Left lobe of liver (tissue), 2 donors: Measurements from ENCODE around the gene TMEM218. TPM values are rescaled to one million over a fixed set of nuclear protein-coding genes. Genes with fewer than 3 reads are reported as not detected.

ENCODE experiments used
- ATAC-seq: fragments of 200-7000 bp; cut with Tn5 transposase; one replicate; pipeline ENCODE4 v1.9.1; 2020; ENCODE audit warnings: mild to moderate bottlenecking, moderate library complexity
- DNase-seq: peaks from one replicate; pipeline ENCODE4 v3.0.0-alpha.2; 2020; ENCODE audit warnings: low spot score
- total RNA-seq: library from RNA; stranded (reverse); gene quantifications from one replicate; pipeline ENCODE4 v1.2.1, GENCODE V29; 2021
- donor health status: DM: no; HTN: no; CAD: no; lungs with moderate emphysema.
- donor health status: DM: no; HTN: yes; CAD: no.

TMEM218 gene
- total RNA-seq, 1 donor from 2014 or later, result 9.3 TPM

GRCh38 chr11:125132071-125132470 lies 20.6 kb upstream of the TMEM218 start:
- ATAC-seq, result no peak
- no peak for DNase-seq

GRCh38 chr11:125129316-125129993 lies 18.0 kb upstream of the TMEM218 start:
- no peak for ATAC-seq

GRCh38 chr11:125128450-125128849 lies 17.0 kb upstream of the TMEM218 start:
- DNase-seq, result no peak
- no peak for ATAC-seq

More at GRCh38 chr11:125129316-125129993, 18.0 kb upstream of the TMEM218 start:
- DNase-seq, result no peak

- DNase-seq (no peak), ATAC-seq (no peak)
Measured at GRCh38 chr11:125124618-125124992, 13.2 kb upstream of the TMEM218 start.

GRCh38 chr11:125123947-125124617 lies 12.7 kb upstream of the TMEM218 start:
- peak; percentile 66 for DNase-seq
- peak; percentile 92 for ATAC-seq

GRCh38 chr11:125123194-125123946 lies 11.9 kb upstream of the TMEM218 start:
- DNase-seq (peak; percentile 75), ATAC-seq (peak; percentile 87)

- no peak for ATAC-seq
- DNase-seq, result no peak
Measured at GRCh38 chr11:125117429-125117828, 6.0 kb upstream of the TMEM218 start.

- ATAC-seq, result no peak
- DNase-seq, result no peak
Measured at GRCh38 chr11:125114518-125114917, 3.1 kb upstream of the TMEM218 start.

GRCh38 chr11:125112208-125112604 lies 780 bp upstream of the TMEM218 start:
- no peak for DNase-seq
- ATAC-seq, result no peak

- DNase-seq, result no peak
- ATAC-seq, result peak; percentile 5
Measured at GRCh38 chr11:125111001-125111342, 454 bp downstream of the TMEM218 start.

- DNase-seq (no peak), ATAC-seq (no peak)
Measured at GRCh38 chr11:125110506-125110905, 920 bp downstream of the TMEM218 start.

GRCh38 chr11:125108469-125108868 lies 3.0 kb downstream of the TMEM218 start:
- no peak for DNase-seq
- ATAC-seq, result no peak

- no peak for ATAC-seq
- no peak for DNase-seq
Measured at GRCh38 chr11:125105926-125106325, 5.5 kb downstream of the TMEM218 start.

GRCh38 chr11:125102510-125102909 lies 8.9 kb downstream of the TMEM218 start:
- no peak for DNase-seq
- ATAC-seq, result no peak

- no peak for DNase-seq
- ATAC-seq, result no peak
Measured at GRCh38 chr11:125102025-125102424, 9.4 kb downstream of the TMEM218 start.

- ATAC-seq, result no peak
- no peak for DNase-seq
Measured at GRCh38 chr11:125101596-125101995, 9.8 kb downstream of the TMEM218 start.

GRCh38 chr11:125100136-125100535 lies 11.3 kb downstream of the TMEM218 start:
- DNase-seq (no peak), ATAC-seq (no peak)

- no peak for DNase-seq
- no peak for ATAC-seq
Measured at GRCh38 chr11:125094731-125095130, 16.7 kb downstream of the TMEM218 start.

- ATAC-seq (no peak), DNase-seq (no peak)
Measured at GRCh38 chr11:125093502-125093901, 17.9 kb downstream of the TMEM218 start.

- ATAC-seq (no peak), DNase-seq (no peak)
Measured at GRCh38 chr11:125092669-125093068, 18.8 kb downstream of the TMEM218 start.

- ATAC-seq, result no peak
- no peak for DNase-seq
Measured at GRCh38 chr11:125091877-125092664, 19.4 kb downstream of the TMEM218 start.
